ENCODE results near the gene POLG2. TPM values are rescaled to one million over a fixed set of nuclear protein-coding genes. Genes with fewer than 3 reads are reported as not detected.

Gene POLG2
- total RNA-seq, 4 donors from 2014 or later: 2.4 to 41.8 (median 17.8) TPM

- intact Hi-C loops (cut with DNase I; ENCODE audit: low total_unique reads): no loop called here
- no peak overlapping the region for H3K4me3 ChIP-seq
- no peaks in the 10 kb centered on the region for H3K9me3 ChIP-seq
- H3K36me3 ChIP-seq: no peaks in the 10 kb centered on the region
- no peak for TF ChIP-seq POLR2A (IDR thresholded peaks at IDR 0.05)
- TF ChIP-seq CTCF (IDR thresholded peaks at IDR 0.05): no peak
- H3K4me1 ChIP-seq: peaks cover 5 to 6% of the 10 kb centered on the region in 2 donors
- no peak overlapping the region for H3K27ac ChIP-seq
- no peaks in the 10 kb centered on the region for H3K27me3 ChIP-seq
- no peak for DNase-seq
Measured at GRCh38 chr17:64491994-64492393, 4.9 kb downstream of the POLG2 start.

- H3K4me1 ChIP-seq: peaks cover 5 to 6% of the 10 kb centered on the region in 2 donors
- H3K27me3 ChIP-seq: no peaks in the 10 kb centered on the region
- intact Hi-C loops (cut with DNase I; ENCODE audit: low total_unique reads): no loop called here
- peak in 3 of 4 experiments; percentile 36 to 46 (median 38) for TF ChIP-seq CTCF (IDR thresholded peaks at IDR 0.05)
- no peak for TF ChIP-seq POLR2A (IDR thresholded peaks at IDR 0.05)
- H3K4me3 ChIP-seq: no peak overlapping the region
- no peak overlapping the region for H3K27ac ChIP-seq
- DNase-seq: no peak
- no peaks in the 10 kb centered on the region for H3K9me3 ChIP-seq
- no peaks in the 10 kb centered on the region for H3K36me3 ChIP-seq
Measured at GRCh38 chr17:64491034-64491860, 5.6 kb downstream of the POLG2 start.

- no peaks in the 10 kb centered on the region for H3K9me3 ChIP-seq
- H3K36me3 ChIP-seq: no peaks in the 10 kb centered on the region
- no peaks in the 10 kb centered on the region for H3K27me3 ChIP-seq
- intact Hi-C loops (cut with DNase I; ENCODE audit: low total_unique reads): no loop called here
- H3K27ac ChIP-seq: no peak overlapping the region
- no peaks in the 10 kb centered on the region for H3K4me1 ChIP-seq
- H3K4me3 ChIP-seq: no peak overlapping the region
- no peak for TF ChIP-seq POLR2A (IDR thresholded peaks at IDR 0.05)
- no peak for TF ChIP-seq CTCF (IDR thresholded peaks at IDR 0.05)
- DNase-seq: no peak
Measured at GRCh38 chr17:64488301-64488700, 8.6 kb downstream of the POLG2 start.

- TF ChIP-seq POLR2A (IDR thresholded peaks at IDR 0.05) (no peak), CTCF (IDR thresholded peaks at IDR 0.05) (no peak)
- Histone ChIP-seq H3K27me3 (no peaks in the 10 kb centered on the region), H3K9me3 (no peaks in the 10 kb centered on the region), H3K4me3 (no peak overlapping the region), H3K27ac (no peak overlapping the region), H3K36me3 (no peaks in the 10 kb centered on the region), H3K4me1 (no peaks in the 10 kb centered on the region)
- intact Hi-C loops (cut with DNase I; ENCODE audit: low total_unique reads): no loop called here
- no peak for DNase-seq
Measured at GRCh38 chr17:64484380-64484779, 12.5 kb downstream of the POLG2 start.

- H3K4me1 ChIP-seq: no peaks in the 10 kb centered on the region
- no peak for DNase-seq
- H3K36me3 ChIP-seq: no peaks in the 10 kb centered on the region
- no peaks in the 10 kb centered on the region for H3K27me3 ChIP-seq
- H3K9me3 ChIP-seq: no peaks in the 10 kb centered on the region
- H3K27ac ChIP-seq: no peak overlapping the region
- intact Hi-C loops (cut with DNase I; ENCODE audit: low total_unique reads): no loop called here
- H3K4me3 ChIP-seq: no peak overlapping the region
- TF ChIP-seq POLR2A (IDR thresholded peaks at IDR 0.05) (no peak), CTCF (IDR thresholded peaks at IDR 0.05) (no peak)
Measured at GRCh38 chr17:64480951-64481350, 15.9 kb downstream of the POLG2 start.
